ENCODE measurements around the gene THSD7B. TPM values are rescaled to one million over a fixed set of nuclear protein-coding genes. Genes with fewer than 3 reads are reported as not detected.
"Not testable (repeated sequence)": the region's sequence is repeated elsewhere in the genome, so short reads cannot be mapped to it uniquely, and the experiment has no call there.

The THSD7B gene
- total RNA-seq, 1 donor from 2014 or later: not detected

DNA sequence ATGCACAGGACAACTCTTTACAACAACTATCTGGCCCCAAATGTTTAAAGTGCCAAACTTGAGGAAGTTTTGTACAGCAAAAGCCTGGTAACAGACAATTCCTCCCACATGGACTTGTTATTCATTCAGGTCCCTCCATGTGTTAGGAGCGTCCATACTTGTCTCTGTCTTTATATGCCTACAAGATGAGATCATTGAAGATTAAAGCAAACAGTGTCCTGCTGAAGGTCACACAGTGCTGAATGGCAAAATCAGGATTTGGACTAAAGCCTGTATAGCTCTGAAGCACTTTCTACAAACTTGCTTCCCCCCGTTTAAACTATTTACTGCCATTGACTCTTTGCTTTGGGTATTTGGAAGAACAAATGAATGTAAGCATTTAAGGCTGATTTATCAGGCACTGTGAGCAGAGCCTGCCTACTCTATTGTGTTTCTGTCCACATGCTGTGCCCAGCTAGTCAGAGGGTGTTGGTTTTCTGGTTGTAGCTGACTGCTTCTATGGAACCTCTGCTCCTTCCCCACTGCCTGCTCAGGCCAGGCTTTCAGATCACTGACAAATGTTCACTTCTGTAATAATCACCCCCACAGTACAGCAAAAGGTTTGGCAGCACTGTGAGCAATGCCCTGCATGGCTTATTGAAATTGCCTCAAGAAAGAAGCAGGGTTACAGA, 274.3 kb downstream of the THSD7B start:
- intact Hi-C loops (cut with micrococcal nuclease): no loop called here

DNA sequence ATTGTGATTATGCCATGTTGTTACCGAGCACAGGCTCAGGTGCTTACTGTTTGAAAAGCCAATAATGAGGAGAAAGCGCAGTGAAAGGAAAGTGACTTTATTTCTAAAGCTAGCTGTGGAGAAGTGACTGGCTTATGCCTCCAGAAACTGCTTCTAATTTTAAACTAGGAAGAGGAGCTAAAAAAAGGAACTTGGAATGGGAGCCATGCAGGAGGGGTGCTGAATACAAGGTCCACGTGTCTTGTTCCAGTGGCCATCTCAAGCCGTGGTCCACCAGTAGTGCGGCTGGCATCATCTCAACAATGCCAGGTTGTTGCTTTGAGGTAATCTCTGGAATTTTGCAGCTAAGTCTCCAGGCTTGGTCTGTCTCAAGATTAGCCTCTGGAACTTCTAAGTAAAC, 282.0 kb downstream of the THSD7B start:
- intact Hi-C loops (cut with micrococcal nuclease): no loop called here

DNA sequence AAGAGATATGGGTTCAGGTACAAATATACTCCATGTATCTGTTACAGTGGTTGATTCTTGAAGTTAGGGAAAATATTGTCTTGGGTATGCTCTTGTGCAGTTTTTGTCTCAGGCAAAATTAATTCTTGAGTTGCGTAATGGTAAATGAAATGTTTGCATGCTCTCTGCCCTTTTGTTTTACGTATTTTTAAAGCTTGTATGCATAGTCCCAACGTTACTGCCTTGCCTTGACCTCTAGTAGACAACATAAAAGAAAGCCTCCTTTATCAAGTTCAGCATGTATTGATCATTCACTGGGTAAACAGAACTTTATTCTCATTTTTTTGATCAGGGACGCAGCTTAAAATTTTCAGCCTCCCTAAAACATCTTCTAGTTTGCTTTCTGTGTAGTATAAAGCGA, 283.1 kb downstream of the THSD7B start:
- intact Hi-C loops (cut with micrococcal nuclease): no loop called here

DNA sequence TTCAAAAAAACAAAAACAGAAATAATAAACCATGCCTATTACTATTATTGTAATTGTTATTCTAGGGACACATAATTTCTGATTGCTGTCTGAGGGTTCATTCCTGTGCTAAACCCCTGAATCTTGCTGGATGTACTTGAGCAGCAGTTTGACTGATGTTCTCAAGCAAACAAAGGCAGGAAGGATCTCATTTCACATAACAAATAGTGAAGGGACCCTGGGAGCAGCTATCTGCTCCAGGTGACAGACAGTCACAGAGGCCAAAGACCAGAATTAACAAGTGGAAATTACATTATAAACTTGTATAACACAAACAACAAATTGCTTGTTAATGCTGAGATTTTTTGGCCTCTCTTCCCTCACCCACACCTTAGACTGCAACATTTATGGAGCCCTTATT, 284.2 kb downstream of the THSD7B start:
- intact Hi-C loops (cut with micrococcal nuclease): no loop called here

DNA sequence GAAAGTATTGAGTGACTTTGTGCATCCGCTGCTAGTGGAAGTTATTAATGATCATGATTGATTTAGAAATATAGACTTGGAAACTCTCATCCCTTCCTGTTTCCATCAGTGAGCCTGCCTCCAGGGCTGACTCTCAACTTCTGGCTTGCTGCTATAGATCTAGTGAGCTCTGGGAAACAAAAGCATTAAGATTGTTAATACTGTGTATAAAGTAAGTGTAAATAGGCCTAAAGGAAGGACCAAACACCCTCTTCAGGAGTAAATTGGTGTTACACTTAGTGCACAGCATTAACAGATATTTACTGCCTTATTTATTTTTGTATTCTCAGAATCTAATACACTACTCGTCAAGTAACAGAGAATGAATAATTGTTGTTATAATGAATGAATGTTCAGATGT, 285.6 kb downstream of the THSD7B start:
- intact Hi-C loops (cut with micrococcal nuclease): no loop called here

DNA sequence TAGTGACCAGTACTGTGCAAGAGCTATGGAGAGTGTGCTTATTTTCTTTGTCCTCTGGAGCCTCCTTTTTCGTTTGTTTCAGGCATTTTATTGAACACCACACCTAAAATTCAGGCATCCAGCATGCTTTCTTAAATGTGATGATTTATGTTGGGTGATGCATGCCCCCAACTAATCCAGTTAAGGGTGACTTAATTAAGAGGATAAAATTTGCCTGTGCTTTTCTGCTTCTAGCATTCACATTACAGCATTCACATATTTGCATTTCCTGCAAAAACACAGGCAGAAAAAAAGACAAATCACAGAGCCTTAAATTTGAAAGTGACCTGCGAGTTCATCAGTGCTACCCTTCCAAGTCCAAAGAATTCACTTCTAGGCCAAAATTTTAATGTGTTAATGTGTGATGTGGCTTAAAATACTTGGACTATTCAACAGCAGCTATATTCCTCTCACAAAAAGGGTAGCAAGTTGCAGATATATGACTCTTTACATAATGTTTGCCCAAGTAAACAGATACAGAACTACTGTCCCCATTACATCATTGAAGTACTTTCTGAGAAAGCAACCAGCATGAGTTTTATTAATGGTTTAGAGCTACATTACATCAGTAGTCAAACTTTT, 286.5 kb downstream of the THSD7B start:
- intact Hi-C loops (cut with micrococcal nuclease): no loop called here

DNA sequence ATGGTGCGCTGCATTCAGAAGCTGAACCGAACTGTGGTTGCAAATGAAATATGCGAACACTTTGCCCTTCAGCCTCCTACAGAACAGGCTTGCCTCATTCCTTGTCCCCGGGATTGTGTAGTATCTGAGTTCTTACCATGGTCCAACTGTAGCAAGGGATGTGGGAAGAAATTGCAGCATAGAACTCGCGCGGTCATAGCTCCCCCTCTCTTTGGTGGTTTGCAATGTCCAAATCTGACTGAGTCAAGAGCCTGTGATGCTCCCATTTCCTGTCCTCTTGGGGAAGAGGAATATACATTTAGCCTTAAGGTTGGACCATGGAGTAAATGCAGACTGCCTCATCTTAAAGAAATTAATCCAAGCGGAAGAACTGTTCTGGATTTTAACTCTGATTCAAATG, 291.4 kb downstream of the THSD7B start:
- intact Hi-C loops (cut with micrococcal nuclease): no loop called here

DNA sequence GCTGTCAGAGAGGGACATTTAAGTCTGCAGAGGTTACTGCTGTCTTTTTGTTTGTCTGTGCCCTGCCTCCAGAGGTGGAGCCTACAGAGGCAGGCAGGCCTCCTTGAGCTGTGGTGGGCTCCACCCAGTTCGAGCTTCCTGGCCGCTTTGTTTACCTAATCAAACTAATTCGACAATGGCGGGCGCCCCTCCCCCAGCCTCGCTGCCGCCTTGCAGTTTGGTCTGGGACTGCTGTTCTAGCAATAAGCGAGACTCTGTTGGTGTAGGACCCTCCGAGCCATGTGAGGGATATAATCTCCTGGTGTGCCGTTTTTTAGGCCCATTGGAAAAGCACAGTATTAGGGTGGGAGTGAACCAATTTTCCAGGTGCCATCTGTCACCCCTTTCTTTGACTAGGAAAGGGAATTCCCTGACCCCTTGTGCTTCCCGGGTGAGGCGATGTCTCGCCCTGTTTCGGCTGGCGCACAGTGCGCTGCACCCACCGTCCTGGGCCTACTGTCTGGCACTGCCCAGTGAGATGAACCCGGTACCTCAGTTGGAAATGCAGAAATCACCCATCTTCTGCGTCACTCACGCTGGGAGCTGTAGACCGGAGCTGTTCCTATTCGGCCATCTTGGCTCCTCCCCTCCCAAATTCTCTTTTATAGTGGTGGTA, 310.9 kb downstream of the THSD7B start:
- intact Hi-C loops (cut with micrococcal nuclease): not testable (repeated sequence)

DNA sequence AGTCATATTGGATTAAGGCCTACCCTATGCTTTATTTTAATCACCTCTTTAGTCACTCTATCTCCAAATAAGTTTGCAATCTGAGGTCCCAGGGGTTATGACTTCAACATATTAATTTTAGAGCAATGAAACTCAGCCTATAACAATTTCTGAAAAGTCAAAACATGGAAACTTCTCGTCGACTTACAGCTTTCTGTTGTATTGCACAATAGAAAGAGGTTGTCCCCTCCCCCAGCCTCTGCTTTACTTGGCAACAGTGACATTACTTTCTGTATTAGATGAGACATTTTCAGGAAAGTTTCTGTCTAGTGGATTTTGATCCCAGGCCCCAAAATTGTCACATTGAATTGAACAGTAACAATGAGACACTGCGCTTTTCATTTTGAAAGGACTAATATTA, 326.4 kb downstream of the THSD7B start:
- intact Hi-C loops (cut with micrococcal nuclease): no loop called here

DNA sequence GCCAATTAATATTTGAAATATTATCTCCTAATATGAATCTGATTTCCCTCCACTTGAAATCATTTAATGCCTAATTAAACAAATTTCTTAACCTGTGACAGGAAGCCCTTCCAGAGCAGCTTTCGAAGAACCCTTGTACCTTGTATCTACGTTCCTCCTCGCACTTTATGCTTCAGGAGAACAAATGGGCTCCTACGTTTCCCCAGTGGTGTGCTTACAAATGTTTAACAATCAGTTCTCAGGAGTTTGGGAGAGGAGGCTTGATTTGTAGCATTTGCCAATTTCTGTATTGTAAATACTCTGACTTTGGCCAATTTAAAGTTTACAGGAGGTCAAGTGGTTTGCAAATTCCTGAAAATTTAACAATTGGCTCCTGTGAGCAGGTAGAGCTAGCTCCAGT, 327.8 kb downstream of the THSD7B start:
- intact Hi-C loops (cut with micrococcal nuclease): no loop called here

DNA sequence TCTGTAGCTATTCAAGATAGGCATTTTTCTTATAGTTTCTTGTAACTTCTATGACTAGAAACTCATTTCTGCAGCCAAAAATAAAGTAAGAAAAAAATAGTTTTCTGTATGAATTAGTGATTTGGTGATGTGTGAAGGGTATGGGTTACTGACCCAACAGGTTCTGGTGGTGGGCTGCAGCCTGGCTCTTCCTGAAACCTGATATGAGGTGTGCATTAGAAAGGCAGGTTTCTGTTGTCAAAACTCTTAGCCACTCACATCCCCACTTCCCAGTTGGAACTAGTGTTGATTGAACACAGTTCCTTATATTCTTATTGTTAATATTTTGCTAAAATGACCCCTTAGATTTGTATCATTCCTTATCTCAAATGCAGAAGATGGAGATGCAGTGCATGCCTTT, 330.8 kb downstream of the THSD7B start:
- intact Hi-C loops (cut with micrococcal nuclease): no loop called here

DNA sequence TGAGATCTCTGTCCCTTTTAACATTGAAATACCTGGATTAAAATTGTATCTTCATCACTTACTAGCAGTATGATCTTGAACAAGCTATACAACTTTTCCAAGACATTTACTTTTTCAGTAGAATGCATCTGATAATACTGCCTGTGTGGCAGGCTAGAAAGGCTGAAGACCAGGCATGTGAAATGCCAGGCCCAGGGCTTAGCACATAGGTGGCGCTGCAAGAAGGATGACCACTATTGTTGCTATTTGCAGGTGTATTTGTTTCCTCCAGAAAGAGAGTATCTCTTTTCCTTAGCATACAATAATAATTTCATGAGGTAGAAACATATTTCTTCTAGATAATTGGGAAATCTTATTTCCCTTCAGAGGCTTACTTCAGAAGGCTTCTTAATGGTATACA, 331.3 kb downstream of the THSD7B start:
- intact Hi-C loops (cut with micrococcal nuclease): no loop called here

DNA sequence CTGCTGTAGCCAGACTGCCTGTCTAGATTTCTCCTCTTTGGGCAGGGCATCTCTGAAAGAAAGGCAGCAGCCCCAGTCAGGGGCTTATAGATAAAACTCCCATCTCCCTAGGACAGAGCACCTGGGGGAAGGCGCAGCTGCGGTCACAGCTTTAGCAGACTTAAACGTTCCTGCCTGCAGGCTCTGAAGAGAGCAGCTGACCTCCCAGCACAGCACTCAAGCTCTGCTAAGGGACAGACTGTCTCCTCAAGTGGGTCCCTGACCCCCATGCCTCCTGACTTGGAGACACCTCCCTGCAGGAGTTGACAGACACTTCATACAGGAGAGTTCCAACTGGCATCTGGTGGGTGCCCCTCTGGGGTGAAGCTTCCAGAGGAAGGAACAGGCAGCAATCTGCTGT, 336.5 kb downstream of the THSD7B start:
- intact Hi-C loops (cut with micrococcal nuclease): not testable (repeated sequence)

DNA sequence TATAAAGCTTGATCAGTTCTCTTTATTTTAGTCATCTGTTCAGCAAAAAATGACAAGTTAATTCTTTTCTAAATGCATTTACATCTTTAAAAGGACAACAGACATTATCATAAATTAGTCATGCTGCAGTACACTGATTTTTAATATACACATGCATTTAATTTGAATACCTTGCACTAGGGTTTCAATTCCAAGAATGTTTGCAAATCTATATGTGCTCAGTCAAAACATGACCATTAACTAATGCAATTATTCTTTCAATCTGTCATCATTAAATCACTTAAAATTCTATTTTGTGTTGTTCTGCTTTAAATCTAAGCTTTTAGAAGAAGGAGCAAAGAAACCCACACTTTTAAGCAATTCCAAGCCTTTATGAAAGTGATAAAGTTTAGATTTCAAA, 342.6 kb downstream of the THSD7B start:
- intact Hi-C loops (cut with micrococcal nuclease): no loop called here

DNA sequence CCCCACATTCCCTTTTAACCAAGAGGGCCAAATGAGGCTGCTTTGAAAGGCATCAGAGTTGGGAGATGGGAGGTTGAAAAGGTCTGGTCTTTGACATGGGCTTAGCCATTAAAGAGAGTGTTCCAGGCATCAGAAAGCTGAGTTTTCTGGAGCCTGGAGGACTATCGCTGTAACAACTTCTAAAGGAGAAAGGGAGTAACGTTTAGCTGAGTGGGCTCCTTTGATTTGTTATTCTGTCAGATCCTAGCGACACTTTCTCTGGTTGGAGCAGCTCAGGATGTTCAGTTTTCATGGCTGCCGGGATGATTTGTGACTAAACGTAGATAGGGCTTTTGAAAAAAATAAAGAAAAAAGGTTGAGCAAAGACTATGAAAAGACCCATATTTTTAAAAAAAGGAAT, 346.6 kb downstream of the THSD7B start:
- intact Hi-C loops (cut with micrococcal nuclease): no loop called here

DNA sequence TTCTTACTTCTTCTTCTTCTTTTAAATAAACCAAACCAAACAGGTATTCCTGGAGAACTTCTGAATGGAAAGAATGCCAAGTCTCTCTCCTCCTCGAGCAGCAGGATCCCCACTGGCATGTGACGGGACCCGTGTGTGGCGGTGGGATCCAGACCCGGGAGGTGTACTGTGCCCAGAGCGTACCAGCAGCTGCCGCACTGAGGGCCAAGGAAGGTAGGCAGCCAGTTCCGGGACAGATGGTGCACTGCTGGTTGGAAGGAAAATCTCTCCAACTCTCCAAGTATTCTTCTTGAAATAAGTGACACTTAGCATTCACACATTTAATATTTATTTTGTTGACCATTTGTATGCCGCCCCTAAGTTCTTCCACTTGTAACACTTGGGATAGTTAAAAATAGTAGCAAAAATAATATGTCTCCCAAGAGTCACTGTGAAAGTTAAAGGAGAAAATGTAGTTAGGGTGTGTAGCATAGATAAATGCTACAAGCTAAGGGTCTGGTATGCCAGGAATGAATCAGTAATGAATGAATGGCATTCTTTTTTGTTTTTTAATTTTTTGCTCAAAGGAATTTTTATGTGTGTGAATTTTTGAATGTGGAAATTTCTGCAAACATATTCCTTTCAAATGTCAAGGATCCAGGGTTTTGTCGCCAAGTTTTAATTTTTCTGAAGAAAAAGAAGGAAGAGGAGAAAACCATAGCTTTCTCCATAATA, 349.9 kb downstream of the THSD7B start:
- intact Hi-C loops (cut with micrococcal nuclease): no loop called here

DNA sequence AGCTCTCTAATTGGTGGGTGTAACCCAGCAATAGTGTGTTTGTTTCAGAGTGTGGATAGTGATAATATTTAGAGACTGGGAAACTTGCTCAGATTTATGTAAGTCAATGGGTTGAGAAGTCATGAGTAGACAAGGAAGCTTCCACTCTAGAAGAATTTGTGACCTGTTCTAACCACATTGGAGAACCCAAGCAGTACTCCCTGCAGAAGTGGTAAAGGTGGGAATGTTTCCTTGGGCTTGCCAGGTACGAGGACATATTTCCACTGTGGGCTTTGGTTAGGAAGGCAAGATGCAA, 350.4 kb downstream of the THSD7B start:
- intact Hi-C loops (cut with micrococcal nuclease): no loop called here

DNA sequence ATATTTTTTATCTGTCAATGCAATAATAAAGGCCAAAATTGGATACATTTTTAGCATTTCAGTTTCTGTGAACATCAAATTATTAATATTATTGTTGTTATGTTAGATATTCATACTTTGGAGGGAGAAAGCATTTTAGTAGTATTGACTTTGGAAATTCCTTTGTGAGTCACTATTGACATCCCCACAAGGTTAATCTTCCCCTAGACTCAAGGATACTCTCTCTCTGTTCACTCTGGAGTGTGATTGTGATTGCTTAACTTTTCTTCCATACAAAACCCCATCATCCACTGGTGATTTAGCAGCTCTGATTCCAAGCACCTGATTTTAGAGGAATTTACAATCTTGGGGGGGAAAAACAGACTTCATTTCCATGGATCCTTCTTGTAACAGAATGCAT, 352.0 kb downstream of the THSD7B start:
- intact Hi-C loops (cut with micrococcal nuclease): no loop called here

DNA sequence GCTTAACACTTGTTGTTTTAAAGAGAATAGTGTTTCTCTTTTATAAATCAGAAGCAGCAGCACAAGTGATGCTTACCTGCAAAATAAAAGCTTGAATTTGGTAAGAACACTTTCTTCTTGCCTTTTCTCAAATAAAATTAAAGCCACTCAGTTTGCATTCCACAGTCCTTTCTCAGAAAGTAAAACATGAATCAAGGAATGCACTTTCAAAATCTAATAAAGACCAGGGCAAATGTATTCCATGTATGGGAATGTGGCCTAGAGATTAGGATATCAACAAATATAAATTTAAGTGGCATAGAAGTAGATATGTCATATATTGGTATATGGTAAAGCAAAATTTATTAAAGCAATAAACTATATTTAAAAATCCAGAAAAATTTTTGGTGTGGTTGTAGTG, 352.8 kb downstream of the THSD7B start:
- intact Hi-C loops (cut with micrococcal nuclease): no loop called here

DNA sequence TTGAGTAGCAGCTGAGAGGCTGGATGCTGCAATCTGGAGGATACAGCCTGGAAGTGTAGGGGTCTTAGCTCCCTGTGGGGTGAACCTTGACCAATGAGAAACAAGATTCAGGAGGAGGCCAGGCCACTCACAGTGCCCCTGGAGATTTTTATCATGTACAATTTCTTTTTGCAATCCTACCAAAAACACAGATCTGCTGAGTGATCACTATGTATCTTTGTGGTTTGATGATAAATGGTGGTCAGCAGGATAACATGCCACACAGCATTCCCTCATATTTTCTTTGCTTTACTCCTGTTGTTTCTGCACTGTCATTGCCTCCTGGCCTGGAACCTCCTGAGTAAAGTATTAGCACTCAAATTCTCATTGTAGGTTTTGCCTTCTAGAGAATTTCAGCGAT, 357.9 kb downstream of the THSD7B start:
- intact Hi-C loops (cut with micrococcal nuclease): no loop called here

DNA sequence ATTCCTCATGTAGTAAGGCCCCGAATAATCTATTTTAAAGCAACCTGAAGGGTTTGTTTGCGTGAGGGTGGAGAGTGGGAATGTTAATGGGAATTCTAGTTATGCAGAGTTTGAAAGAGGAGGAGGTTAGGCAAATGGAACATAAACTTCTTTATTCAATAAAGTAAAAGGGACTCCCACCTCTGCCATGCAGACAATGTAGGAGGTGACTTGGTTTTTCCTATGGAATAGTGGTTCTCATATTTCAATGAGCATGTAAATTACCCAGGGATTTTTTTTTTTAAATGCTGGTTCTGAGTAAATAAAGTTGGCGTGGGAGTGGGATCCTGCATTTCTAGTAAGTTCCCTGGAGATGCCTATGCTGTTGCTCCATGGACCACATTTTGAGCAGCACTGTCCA, 367.9 kb downstream of the THSD7B start:
- intact Hi-C loops (cut with micrococcal nuclease): no loop called here

DNA sequence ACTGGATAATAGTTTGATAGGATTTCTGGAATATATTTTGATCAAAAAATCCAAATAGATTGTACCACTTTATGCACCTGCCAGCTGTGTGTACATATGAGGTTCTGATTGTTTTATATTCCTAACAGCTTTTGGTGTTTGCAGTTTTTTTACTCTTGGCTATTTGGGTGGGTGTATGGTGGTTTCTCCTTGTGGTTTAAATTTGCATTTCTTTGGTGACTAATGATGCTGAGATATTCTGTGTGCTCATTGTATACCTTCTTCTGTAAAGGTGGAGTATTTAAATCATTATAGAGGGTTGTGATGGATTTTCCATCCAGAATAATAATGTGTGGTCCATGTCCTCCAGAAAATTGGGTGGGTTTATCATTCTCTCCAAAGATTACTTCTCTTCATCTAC, 372.9 kb downstream of the THSD7B start:
- intact Hi-C loops (cut with micrococcal nuclease): no loop called here

DNA sequence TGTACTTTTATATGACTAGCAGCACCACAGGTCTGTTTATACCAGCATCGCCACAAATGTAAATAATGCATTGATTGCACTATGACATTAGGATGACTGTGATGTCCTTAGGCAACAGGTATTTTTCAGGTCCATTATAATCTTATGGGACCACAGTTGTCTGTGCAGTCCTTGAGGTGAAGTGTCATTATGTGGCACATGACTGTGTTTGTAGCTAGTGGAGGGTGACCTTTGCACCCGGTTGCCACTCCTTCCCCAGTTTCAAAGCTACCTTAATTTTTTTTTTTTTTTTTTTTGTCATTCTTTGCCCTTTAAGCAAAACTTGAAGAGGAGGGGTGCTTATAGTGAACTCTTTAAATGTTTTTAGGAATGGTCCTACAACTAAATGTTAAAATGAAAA, 386.4 kb downstream of the THSD7B start:
- intact Hi-C loops (cut with micrococcal nuclease): no loop called here
